NCI-H2107 (cell line): ENCODE data around the gene CMSS1.
"Not testable (repeated sequence)": the region's sequence is repeated elsewhere in the genome, so short reads cannot be mapped to it uniquely, and the experiment has no call there.

Experiments used
- DNase-seq: peaks from one replicate; lab custom pipeline; 2025; lab: John Stamatoyannopoulos, UW

Gene CMSS1

DNA sequence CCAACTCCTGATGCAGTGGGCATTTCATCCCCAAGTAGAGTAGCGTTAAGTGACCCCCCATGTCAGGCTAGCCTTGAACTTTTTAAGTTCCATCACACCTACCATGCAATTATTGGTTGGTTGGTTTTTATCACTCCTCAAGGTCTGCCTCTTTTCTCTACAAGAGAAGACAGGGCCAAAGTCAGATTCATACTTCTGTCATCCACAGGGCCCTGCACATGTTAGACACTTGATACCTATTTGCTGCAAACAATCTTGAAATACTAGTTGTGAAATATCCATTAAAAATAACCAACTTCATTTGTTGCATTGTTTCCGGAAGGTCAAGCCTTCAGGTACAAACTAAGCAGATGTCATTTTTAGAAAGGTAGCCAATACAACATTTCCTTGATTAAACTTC is 1.2 kb downstream of the CMSS1 start:
- DNase-seq = no peak

DNA sequence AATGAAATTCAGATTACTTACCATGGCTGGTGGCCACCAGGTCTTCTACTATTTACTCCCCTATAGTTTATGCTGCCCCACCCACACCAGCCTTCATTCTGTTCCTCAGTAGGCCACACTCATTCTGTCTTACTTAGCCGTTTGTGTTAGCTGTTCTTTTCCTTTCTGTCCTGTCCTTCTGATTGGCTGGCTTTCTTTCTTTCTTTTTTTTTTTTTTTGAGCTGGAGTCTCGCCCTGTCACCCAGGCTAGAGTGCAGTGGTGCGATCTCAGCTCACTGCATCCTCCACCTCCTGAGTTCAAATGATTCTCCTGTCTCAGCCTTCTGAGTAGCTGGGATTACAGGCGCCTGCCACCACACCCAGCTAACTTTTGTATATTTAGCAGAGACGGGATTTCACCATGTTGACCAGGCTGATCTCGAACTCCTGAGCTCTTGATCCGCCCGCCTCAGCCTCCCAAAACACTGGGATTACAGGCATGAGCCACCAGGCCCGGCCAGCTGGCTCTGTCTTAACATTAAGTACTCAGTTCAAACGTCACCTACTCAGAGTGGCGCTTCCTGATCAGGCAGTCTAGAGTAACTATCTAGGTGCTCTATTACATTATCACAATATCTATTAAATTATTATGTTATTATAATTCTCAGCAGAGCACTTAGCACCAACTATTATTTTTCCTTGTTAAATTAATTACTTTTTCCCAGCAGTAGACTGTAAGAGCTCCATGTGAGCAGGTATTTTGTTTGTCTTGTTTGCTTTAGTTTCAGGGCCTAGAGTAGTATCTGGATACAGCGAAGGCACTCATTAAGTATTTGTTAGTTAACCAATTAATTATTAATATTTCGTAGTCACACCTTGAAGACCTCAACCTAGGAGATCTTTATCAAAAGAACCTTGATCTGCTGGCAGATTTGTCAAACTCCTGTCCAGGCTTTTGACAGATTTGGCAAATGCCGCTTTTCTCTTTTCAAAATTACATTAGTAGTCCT is 6.4 kb downstream of the CMSS1 start:
- no peak for DNase-seq

DNA sequence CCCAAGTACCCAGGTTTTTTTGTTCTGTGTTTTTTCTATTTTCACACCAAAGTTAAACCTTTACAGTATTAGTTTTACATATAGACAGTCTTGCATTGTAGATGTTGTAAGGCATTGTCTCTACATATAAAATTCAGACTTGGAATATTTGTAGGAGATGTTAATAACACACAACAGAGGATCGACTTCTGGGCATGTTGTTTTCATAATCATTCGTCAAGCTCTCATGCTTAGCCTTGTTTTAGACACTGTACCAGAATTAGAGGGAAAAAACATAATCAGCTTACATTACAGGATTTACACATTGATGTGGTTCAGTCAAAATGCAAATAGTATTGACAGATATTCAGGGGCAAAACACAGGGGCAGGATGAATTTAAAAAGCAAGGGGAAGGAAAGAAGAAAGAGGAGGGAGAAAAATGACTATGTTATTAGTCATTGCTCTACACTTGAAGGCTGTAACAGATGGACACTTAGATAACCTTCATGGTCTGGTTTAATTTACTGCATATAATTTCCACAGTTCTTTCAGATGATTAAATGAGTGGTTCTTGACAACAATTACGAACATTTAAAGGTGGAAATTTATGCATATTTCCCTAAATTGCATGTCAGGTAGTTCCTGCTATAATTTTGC is 7.5 kb downstream of the CMSS1 start:
- no peak for DNase-seq

DNA sequence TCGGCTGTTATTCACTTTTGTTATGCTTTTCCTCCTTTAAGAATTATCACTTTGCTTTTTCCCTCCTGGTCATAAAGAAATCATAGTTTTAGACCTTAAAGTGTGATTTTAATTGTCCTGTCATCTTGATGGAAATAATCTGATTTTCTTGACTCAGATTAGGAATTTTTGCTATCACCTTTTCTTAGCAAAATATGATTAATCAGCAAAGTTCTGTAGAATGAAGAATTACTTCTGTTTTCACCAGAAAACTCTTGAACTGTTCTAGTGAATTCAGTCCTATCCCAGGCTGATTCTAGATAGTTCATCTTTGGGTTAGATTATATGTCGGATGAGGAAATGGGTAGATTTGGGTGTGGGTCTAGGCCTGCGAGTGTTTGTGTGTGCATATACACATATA is 12.2 kb downstream of the CMSS1 start:
- no peak for DNase-seq

DNA sequence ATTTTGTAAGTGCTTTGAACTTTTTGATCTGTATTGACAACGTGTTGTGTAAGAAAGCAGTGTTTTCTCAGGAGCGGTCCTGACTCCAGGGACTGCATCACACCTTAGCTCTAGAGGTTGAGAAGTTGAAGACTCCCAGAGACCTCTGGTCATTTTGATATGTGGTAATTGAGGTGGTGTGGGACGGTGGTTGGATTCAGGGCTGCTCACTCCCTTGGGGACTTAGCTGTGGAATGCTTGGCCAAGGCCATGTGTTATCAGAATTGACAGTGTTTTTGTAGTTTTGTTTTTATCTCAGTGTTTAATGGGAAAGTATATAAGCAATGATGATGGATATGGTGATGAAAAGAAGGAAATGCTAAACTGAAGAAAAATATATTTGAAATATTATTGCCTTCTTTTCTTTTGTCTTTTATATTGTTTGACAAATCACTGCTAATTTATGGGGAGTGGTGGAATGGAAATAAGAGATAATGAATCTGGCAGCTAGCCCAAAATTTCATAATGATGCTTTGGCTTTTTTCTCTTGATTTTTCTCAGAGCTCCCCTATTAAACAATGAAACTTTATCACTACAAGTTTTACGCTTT is 16.0 kb downstream of the CMSS1 start:
- DNase-seq = no peak

DNA sequence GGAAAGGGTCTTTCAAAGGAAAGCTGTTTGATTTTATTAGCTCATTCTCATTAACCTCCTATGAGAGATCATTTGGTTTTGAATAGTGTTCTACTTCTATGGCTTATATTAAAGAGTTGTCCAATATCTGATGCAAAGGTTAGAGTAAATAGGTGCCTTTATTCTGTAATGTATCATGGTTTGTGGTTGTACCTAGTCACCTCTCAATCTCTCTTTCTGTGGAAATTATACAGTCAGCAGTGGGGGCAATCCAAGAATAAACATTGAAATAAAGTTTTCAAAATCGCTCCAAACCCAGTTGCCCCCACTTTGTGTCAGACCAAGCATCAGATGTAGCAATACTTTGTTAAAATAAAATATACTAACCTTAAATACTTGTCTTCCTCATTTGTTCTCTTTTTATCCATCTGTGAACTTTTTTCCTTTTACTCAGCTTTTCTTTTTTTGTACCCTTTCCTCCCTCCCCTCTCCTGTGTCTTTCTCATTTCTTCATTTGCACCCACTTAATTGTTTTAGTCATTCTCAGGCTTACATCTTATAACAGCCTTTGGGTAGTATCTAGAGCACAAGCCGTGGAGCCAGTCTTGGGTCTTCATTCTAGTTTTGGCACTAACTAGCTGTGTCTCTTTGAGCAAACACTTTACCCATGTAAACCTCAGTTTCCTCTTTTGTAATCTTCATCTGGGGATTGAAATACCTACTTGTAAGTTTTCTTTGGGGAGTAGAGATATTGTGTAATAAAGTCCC is 16.7 kb downstream of the CMSS1 start:
- no peak for DNase-seq

DNA sequence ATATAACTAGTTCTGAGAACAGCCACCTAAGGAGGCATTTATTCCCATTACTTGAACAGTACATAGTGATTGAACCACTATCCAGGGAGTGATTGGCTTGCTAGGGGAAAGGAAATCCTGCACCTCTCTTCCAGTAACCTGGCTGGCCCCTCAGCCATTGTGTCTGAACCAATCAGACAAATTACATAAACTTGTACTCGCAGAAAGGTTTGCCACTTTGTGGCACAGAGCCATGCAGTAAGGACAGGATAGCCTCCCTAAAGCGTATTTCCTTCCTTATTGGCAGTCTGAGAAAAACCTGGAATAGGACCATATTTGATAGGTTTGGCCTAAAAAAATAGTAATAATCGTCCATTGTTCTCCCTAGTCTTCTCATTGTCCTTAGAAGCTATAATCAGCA is 19.0 kb downstream of the CMSS1 start:
- DNase-seq = no peak

DNA sequence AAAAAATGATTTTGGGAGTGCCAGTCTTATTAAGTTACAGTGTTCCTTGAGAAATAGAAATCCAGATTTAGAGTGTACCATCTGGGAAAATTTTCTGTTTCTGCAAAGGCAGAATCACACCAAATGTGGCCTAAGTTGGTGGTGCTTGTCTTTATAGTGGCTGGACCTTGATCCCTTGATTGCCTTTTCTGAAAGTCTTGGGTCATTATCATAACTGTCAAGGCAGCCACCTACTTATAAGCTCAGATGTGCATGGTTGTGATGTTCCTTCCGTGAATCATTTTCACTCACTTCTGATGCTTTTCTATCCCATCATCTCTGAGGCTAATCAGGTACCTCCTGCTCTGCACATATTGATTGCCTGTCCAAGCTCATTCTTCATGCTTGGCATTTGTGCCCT is 20.1 kb downstream of the CMSS1 start:
- DNase-seq = no peak

DNA sequence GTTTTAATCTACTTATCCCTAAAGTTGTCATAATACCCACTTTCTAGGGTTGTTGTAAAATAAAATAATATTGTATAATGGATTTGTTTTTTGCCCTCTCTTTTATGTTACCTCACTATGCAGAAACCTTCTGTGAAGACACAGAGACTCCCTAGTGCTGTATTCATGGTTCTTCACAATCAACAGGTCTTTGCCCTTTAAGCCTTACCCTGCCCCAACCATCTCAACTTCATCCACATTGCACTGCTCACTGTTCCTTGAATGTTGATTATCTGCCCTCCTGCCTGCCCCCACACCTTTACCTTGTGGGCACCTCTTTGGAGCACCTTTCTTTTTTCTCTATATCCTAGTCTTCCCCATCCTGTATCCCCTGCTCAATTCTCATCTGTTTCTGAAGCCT is 21.1 kb downstream of the CMSS1 start:
- DNase-seq = no peak

DNA sequence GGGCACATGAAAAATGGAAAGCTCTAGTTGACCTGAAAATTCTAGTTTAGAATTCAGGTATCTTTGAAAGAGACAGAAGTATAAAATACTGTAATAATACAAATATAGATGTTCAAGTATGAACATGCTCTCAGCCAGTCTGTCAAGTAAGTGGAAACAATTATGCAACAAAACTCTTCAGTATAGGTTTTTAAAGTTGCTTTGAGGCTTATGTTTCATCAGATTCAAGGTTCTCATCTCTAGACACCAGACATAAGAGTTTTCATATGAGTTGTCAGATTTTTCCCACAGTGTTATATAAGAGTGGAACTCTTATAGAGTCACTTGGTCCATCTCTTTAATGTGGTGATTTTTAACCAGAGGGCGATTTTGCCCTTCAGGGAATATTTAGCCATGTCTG is 22.0 kb downstream of the CMSS1 start:
- no peak for DNase-seq

DNA sequence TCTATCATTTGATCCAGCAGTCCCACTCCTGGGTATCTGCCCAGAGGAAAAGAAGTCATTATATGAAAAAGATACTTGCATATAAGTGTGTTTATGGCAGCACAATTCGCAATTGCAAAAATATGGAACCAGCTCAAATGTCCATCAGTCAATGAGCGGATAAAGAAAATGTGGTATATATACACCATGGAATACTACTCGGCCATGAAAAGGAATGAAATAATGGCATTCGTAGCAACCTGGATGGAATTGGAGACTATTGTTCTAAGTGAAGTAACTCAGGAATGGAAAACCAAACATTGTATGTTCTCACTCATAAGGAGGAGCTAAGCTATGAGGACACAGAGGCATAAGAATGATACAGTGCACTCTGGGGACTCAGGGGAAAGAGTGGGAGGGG is 24.3 kb downstream of the CMSS1 start:
- not testable (repeated sequence) for DNase-seq

DNA sequence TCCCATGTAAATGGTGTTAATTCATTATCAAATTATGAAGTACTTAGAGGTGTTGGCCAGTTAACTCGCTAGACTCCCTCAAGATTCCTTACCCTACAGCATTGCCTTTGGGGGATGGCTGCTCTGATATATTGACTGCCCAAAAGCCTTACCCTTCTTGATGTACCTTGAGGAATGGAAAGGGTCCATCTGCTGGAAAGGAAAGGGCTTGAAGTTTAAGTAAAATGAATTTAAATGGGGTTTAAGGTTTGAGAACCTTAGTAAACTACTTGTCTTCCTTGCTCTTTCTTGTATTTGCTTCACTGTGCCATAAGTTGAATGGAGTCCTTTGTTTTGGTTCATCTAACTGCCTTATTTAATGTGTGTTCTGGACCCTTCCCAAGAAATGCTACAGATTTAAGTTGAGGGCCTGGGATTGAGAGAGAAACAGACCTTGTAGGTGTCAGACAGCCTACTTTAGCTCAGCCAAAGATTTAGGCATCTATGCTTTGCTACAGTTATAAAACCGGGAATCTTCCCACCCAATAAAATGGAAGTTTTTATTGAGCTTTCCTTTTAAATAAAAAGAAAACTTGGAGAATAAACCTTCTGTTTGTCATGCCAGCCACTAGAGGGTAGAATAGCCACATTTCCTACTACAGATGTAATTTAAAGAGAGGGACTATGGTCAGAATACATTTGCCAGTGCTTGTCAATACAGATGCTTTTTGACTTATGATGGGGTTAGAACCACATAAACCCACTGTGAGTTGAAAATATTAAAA is 25.3 kb downstream of the CMSS1 start:
- DNase-seq = no peak

DNA sequence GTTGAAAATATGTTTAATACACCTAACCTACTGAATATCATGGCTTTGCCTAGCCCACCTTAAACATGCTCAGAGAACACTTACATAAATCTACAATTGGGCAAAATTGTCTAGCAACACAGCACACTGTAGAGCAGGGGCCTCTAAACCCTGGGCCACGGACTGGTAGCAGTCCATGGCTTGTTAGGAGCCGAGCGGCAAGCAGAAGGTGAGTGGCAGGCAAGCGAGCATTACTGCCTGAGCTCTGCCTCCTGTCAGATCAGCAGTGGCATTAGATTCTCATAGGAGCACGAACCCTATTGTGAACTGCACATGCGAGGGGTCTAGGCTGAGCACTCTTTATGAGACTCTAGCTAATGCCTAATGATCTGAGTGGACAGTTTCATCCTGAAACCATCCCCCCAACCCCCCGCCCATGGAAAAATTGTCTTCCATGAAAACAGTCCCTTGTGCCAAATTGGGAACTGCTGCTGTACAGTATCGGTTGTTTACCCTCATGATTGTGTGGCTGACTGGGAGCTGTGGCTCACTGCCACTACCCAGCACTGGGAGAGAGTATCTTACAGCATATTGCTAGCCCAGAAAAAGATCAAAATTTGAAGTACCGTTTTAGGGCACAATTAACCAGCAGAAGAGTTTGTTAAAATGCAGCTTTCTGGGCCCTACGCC is 26.1 kb downstream of the CMSS1 start:
- no peak for DNase-seq

DNA sequence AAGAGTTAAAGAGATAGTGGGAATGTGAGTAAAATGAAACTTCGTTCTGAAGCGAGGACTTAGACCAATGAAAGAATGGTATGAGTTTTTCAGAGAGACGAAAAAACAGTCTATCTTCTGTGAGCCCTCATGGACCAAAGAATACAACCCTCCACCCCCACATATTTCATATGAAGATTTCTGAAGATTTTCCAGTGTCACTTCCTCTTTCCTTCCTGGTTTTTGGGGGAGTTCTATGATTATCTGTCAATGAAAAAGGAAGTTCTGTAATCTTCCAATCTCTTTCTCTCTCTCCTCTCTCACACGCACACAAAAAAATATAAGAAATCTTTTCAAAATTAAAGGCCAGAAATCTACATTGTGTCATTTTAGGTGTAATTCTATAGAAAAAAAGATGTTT is 27.7 kb downstream of the CMSS1 start:
- DNase-seq = no peak

DNA sequence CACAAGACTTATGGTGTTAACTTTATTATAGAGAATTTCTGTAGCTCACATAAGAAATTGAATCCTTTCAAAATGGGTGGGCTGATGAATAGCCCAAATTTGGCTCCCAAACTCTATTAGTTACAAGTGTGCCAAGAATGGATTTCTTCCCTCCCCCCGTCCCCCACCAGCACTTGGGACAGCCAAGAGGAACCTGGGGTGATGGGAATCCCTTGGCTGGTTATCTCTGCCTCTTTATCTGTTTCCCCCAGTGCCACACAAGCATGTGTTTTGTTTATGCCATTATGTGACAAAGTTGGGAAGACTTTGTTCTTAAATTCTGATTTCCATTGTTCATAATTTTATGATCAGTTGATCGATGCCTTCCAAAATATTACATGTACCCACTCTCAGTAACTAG is 28.3 kb downstream of the CMSS1 start:
- no peak for DNase-seq

DNA sequence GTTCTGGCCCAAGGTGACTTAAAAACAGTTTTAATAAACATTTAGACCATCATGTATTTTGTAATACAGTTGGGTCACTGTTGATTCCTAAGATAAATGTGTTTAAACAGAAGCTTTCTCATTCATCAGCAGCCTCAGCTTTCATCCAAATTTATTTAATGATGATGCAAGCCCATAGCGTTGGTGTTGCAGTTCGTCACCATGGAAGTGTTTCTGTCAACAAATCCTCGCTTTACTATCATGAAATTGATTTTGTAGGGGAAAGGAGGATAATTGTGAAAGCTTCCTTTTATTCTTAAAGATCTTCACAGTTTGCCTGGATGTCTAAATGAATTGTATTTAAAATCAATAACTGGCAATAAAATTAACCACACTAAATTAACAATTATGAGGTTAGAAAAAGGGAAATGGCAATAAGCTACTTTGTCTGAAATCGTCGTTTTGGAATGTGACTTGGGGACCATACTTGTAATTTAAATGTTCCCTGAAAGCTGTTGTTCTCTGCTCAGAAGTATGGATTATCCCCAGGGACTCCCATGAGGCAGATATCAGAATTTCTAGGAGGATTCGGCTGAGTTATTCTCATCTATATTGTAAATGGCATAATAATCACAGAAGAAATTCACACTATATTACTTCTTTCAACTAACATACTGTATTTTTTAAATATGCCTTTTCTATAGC is 29.0 kb downstream of the CMSS1 start:
- DNase-seq = no peak

DNA sequence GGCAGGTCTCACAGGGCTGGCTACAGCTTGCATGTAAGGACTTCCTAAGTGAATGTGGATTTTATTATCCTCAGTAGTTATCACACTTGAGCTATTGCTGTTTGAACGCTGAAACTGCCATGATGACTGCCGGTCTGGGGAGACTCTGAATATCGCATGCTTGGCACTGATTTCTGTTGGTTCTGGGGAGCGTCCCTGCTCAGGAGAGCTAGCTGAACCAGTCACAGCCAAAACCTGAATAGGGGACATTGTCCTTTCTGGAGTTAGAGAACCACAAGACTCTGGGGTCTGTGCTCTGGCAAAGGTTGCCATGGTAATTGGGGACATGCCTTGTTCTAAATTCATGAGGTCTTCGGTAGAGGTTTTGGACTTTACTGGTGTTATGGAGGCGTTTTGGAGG is 30.8 kb downstream of the CMSS1 start:
- no peak for DNase-seq

DNA sequence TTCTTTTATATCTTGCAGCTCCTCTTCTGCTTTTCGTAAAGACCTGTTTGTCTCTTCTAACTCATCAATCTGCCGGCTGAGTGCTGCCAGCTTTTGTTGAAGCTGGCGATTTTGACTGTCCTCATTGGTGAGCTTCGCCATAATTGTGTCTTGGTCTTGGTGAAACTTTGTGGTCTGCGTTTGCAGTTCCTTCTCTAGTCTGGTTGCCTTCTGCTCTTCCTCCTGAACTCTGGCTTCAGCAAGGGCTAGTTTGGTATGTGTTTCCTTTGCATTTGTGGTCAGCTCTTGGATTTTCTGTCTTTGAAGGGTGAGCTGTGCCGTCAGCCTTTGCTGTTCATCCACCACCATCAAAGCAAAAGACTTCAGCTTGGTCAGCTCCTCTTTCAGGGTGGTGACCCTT is 32.9 kb downstream of the CMSS1 start:
- no peak for DNase-seq

DNA sequence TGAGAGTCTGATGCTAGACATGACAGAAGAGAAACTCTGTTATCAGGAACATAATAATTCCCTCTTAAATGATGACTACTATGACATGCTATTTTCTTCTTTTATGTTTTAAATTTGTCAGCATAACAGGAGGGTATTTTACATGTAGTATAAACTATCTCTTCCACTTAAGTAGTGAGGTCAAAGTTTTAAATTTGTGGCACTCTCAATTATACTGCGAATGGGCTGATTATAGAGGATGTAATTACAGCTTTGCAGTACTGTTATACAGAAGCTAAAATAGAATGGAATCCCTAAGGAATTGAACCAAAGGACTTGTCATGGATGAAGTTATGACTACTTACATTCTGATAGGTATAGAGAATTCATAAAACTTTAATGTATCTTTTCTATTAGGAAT is 34.3 kb downstream of the CMSS1 start:
- DNase-seq = no peak

DNA sequence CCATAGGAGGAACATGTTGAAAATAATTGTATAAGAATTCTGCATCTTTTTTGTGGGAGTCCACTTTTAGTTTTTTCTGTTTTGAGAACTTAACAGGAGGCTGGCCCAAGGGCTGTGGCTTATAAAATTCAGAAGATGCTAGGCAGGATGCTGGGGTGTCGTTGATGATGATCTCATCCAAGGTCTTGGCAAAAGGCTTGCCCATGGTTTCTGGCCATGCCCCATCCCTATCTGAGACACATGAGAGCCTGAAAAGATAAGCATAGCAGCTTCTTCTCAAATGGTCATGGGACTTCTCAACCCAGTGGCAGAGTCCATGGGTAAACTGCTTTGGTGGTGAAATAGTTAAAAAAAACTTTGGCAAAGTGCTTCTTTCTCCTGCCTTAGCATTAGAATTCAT is 35.2 kb downstream of the CMSS1 start:
- no peak for DNase-seq
